HG03095 (cell line): ENCODE data around the gene PHLDA1.
"Not testable (repeated sequence)": the region's sequence is repeated elsewhere in the genome, so short reads cannot be mapped to it uniquely, and the experiment has no call there.

Experiments used
- ATAC-seq: cut with Tn5 transposase; IDR thresholded peaks from one replicate; pipeline ENCODE4 v1.9.1; 2021; ENCODE audit warnings: moderate library complexity; ENCODE audit not compliant: unreplicated experiment

Gene PHLDA1

DNA sequence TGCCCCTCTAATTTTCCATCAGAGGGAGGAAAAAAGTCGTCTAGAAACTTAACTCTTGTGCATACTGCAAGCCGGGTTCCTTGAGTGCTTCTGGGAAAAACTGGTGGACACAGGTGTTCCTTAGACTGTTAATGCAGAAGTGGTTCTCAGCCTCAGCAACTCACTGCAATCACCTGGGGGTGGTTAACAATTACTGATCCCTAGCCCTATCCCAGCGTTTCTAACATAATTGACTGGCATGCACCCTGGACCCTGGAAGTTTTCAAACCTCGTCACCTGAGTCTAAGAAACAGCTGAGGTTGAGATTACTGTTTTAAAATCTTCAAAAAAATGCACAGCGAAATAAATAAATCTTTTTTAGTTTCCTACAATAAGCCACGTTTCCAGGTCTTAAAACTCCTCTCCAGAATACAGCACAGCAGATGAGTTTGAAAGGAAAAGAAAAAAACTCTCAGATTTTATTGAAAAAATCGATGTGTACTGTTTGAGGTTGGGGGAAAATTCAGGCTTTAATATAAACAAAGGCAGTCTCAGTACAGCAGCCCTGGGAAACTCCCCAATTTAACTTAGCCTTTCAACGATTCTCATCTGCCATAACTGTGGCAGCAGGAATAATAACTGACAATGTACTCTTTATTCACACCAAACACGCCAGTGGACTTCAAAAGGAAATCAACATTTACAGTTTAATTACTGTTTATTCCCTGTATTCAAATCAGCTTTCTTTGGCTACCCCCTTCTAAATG lies 45.4 kb downstream of the PHLDA1 start:
- ATAC-seq, result no peak

DNA sequence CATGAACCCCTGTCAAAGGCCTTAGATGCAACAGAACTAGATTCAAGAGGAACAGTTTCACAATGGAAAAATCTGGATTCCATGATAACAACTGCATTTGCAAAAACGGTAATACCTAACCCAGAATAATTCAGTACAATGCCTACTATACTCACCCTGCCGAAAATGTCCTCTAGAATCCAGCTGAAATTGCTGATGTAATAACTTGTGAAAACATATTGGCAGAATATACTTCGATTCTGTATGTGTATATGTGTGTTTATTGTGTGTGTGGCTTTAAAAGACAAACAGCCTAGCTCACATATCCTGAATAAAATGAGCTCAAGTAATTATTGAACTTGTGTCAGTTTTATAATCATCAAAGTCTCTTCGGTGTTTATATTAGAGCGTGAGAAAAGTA lies 46.0 kb downstream of the PHLDA1 start:
- no peak for ATAC-seq

DNA sequence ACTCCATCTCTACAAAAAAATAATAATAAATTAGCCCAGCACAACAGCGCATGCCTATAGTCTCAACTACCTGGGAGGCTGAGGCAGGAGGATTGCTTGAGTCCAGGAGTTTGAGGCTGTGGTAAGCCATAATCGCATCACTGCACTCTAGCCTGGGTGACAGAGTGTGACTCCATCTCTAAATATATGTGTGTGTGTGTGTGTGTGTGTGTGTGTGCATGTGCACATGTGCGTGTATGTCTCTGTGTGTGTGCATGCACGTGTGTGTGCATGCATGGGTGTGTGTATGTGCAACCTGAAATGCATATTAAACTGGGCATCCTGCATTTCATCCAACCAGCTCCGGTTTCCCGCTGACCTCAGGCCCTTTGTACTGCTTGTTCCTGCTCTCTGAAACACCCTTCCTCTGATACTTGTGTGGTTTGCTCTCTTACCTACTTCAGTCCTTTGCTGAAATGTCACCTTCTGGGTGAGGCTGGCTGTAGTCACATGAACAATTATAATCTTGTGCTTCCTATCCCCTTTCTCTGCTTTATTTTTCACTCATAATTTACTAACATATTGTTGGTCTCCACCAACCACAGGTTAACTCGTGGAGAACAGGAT lies 46.9 kb downstream of the PHLDA1 start:
- no peak for ATAC-seq

DNA sequence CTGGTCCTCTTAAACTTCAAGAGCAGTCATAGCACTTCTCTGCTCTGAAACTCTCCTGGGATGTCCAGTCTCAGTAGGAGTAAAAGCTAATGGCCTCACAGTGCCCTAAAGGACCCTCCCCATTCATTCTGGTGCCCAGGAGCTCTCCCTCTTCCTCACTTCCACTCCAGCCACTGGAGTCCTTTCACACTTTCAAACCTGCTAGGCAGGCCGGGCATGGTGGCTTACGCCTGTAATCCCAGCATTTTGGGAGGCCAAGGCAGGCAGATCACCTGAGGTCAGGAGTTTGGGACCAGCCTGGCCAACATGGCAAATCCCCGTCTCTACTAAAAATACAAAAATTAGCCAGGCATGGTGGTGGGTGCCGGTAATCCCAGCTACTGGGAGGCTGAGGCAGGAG lies 47.7 kb downstream of the PHLDA1 start:
- ATAC-seq, result not testable (repeated sequence)

DNA sequence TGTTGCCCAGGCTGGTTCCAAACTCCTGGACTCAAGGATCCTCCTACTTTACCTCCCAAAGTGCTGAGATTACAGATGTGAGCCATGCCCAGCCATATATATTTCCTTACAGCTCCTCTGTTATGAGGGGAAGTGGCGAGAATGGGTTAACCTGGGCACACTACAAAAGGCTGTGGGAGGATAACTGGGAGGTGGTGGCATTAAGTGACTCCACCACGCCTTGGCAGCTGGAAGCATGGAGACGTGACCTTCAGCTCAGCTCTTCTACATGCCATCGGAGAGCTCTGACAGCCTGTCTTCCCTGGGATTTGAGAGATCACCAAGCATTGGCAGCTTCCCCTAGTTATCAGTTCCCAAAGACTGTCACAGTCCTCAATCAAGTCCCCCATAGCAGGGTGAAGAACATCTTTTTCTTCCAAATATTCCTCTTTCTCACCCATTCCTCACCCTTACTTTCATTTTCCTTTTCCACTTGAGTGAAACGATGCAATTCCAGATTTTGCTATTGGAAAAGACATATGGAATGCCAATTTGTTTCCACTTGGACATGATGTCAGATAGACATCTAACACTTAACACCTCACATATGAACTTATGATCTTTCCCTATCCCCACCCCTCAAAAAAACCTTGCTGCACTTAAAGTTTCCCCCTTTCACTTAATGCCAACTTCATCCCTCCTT lies 48.5 kb downstream of the PHLDA1 start:
- ATAC-seq, result no peak

DNA sequence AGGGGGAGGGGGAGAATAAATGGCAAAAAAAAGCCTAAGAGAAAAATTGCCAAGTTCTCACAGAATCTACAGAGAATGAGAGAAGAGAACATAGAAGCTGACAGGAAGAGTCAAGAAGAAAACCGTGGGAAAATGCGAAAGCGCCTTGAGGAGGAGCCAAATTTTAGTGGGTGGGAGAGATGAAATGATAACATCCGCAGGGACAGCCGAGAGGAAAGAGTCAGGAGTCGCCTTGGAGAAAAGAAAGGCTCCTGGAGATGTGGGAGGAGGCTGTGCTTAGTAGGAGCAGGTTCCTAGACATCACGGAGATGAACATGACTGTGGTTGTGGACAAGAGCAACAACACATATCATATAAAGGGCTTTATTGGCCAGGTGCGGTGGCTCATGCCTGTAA lies 49.4 kb downstream of the PHLDA1 start:
- ATAC-seq, result no peak

DNA sequence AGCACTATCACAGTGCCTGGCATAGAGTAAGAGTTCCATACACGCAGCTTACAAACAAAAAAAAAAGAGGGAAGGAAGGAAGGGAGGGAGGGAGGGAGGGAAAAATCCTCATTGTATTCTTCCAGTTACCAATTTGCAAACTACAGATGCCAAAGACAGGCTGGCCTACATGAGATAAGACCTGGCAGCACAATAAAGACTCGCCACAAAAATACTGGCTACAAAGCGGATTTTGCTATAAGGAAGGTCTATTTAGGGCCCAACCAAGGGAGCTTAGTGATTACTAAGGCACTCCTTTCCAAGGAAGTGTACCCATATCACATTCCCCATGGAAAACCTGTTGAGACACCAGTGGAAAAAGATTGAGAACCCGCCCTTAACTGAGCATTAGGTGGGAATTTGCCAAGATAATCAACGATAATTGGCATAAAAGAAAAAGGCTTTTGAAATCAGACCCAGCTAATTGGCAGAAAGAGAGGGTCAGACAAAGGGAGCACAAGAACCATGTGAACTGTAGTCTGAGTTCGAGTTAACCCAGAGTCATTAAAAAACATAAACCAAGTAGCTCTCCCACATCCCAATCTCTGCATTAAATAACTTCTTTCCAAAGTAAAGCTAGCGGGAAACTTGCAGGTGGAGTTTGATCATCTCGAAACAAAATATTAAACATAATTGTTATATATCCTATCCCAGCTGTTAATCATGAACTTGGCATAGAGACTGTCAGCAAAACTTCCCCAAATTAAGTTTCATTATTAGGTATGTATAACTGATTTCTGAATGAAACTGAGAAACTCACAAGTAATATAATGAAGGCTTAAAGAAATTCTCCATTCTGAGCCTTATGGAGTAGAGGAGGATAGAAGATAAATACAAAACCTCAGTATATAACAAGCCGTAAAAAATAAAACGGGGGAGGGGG lies 50.1 kb downstream of the PHLDA1 start:
- ATAC-seq, result peak; percentile 34

DNA sequence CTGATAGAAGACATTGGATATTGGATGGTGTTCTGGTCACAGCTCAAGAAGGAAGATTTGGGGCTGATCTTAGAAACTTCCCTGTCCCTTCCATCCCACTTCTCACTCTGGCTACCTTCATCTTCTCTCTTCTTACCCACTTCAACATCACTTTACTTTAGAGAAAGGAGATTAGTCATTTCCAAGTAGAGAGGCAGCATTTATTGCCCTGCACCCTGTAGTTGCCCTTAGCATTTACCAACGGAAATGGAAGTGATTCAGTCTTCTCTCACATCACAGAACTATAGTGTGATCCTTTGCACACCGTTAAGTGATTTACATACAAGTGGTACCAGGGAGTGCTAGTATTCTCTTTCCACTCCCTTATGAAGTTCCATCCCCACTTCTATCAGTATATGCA lies 52.4 kb downstream of the PHLDA1 start:
- no peak for ATAC-seq

DNA sequence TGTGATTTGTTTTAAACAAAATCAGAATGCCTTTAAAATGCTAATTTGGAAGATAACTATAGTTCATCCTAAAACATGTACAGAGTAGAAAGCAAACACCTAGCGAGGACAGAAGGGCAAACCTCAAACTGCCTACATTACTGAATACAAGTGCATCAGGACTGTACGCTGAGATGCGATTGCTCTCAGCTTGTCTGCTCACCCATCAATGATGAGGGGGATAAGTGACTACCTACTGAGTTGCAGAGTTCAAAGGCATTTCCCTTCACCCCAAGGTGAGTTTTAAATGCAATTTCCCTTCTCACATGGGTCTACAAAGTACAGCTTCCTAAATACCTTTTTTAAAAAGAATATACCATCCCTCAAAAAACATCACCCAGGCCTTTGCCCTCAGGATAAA lies 52.9 kb downstream of the PHLDA1 start:
- no peak for ATAC-seq

DNA sequence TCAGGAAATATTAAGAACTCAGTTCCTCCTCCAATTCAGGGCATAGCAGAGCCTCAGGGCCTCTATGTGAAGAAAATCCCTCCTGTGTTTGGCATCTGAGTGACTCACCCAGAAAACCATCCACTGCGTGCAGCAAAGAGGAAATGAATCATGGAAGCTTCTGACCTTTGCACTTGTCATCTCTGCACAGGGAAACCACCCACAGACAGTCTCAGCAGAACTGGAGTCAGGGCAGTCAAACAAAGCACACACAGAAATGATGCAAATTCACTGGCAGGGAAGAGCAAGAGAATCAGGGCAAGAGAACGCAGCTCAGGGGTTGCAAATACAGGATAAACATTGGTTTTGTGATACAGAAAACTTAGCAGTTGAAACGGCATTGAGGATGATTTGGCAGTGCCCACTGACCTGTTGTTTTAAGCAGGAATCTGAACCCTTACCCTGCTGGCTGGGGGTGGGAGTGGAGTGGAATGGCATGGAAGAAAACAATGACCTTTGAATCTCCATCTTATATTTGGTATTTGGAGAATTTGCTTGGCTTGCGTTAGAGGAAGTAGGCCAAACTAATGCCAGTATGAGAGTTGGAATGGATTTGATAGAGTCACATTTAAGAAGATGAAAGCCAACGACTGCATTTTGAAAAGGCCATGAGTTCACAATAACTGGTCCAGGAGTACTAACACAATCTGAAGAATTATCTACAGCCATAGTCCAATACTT lies 53.5 kb downstream of the PHLDA1 start:
- peak; percentile 93 for ATAC-seq

DNA sequence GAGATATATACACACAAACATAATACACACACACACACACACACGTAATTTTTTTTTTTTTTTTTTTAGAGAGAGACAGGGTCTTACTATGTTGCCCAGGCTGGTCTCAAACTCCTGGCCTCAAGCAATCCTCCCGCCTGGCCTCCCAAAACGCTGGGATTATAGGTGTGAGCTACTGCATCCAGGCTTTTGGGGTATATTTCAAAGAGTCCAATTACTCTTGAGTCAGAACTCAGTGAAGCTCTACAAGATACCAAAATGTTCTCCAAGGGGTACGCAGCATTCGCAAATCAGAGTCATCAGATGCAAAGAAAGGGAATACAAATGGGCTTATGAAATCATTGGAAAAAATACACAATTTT lies 54.0 kb downstream of the PHLDA1 start:
- ATAC-seq, result no peak

DNA sequence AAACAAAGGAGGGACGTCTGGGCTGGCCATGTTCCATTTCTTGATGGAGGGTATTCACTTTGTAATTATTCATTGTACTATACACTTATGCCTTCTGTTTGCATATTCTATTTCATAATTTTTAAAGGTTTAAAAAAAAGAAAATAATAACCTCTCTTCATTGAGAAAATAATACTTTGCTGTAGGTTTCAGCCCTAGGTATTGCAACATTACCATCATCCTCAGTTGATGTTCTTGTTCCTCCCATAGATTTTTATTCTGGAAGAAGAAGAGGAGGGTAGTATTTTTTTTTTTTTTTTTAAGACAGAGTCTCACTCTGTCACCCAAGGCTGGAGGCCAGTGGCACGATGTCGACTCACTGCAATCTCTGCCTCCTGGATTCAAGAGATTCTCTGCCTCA lies 54.7 kb downstream of the PHLDA1 start:
- ATAC-seq, result no peak

DNA sequence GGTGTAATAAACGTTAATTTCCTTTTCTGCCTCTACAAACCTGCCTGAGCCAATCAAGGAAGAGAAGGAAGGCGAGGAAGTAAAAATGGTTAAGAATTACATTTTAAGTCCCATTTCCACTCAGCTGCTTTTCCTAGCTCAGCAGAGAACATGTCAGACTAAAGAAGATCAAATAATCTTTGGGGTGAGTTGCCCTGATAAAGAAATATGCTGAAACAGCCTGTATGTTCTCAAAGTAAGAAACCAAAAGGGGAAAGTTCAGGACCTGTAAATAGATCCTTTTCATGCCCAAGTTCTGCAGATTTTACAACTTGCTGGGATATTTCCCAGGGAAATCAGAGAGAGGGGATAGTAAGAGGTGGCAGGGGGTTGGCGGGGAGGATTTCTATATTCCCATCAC lies 55.5 kb downstream of the PHLDA1 start:
- no peak for ATAC-seq

DNA sequence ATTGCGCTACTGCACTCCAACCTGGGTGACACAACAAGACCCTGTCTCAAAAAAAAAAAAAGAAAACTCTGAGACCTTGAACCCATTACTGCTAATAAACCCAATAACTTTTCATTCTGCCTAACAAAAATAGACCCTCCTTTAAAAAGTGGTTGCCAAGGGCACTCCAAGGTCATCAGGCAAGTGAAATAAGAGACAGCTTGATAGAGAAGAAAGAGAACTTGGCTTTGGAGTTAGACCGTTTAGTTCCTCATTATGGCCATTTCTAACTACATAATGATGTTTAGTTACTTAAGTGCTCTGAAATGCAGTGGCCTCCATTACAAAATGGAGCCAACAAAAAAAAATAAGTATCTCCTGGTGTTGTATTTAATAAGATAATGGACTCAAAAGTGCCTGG lies 55.9 kb downstream of the PHLDA1 start:
- no peak for ATAC-seq
